Right lobe of liver (tissue), 6 donors: Measurements from ENCODE around the gene PLAC9. TPM values are rescaled to one million over a fixed set of nuclear protein-coding genes. Genes with fewer than 3 reads are reported as not detected.
A peak's percentile ranks its signal among the peaks of the same experiment; 100 is the strongest.

Experiments
- ATAC-seq, 4 donors: fragments of 200-7000 bp; cut with Tn5 transposase; one replicate each; pipeline ENCODE4 v1.9.1; 2020; ENCODE audit warnings: mild to moderate bottlenecking in 4 of 4, moderate library complexity in 4 of 4
- DNase-seq, 3 donors: peaks; one replicate each; pipeline ENCODE4 v3.0.0-alpha.2; 2020
- H3K27ac ChIP-seq, 3 donors: fragments of 200-600 bp; one replicate each; pipeline ENCODE4 v1.8.0; 2022
- H3K27me3 ChIP-seq, 2 donors: fragments of 200-600 bp; one replicate each; pipeline ENCODE4 v1.8.0; 2022
- H3K36me3 ChIP-seq, 4 donors: fragments of 200-600 bp; sonication (generic) in 1 of 4; one replicate each; pipeline versions ENCODE4 v1.5.1 to v1.8.0; 2017 to 2022; ENCODE audit warnings: control low read depth in 1 of 4
- H3K4me1 ChIP-seq, 4 donors: fragments of 200-600 bp; sonication (generic) in 1 of 4; one replicate each; pipeline versions ENCODE4 v1.5.1 to v1.8.0; 2017 to 2022; ENCODE audit warnings: control low read depth in 1 of 4
- H3K4me3 ChIP-seq, 3 donors: fragments of 200-600 bp; one replicate each; pipeline ENCODE4 v1.8.0; 2022
- H3K9me3 ChIP-seq, 4 donors: fragments of 200-600 bp; sonication (generic) in 1 of 4; one replicate each; pipeline versions ENCODE4 v1.5.1 to v1.8.0; 2017 to 2022; ENCODE audit warnings: control low read depth in 1 of 4
- POLR2A ChIP-seq: fragments of 450-650 bp; IDR thresholded peaks from one replicate; pipeline ENCODE4 v1.6.1; 2017; ENCODE audit warnings: antibody characterized with exemption, mild to moderate bottlenecking
- WGBS: methylation state at CpG from one replicate; pipeline ENCODE4 v1.1.6; 2018; ENCODE audit warnings: low coverage, low lambda C conversion rate; ENCODE audit not compliant: insufficient coverage; ENCODE audit errors: missing lambda C conversion rate; 5-methylcytosine and 5-hydroxymethylcytosine counted together
- intact Hi-C, 2 donors: fragments of 100-400 bp; cut with DNase I; formaldehyde crosslinking; loops; one replicate each; pipeline versions ENCODE4 v1.11.2 to v1.14.1; 2022
- total RNA-seq, 6 experiments: library from RNA; depleted of rRNA in 2 of 6; stranded (reverse); fragments of >200 nt in 2 of 6; fragmentation: NEBNext Ultra II Directional in 3 of 6; extraction: Animal tissue kit (Norgen Biotek cat#: 25700) in 3 of 6; gene quantifications; one replicate each; pipeline versions ENCODE4 v1.1.0 to v1.2.4, GENCODE V29; 2016 to 2023
- TF ChIP-seq, protein P1 (sequence below), 4 donors: fragments of 200-600 bp in 3 of 4; fragments of 450-650 bp in 1 of 4; IDR thresholded peaks; one replicate each; pipeline versions ENCODE4 v1.5.1 to v1.8.0; 2016 to 2022; ENCODE audit warnings: antibody characterized with exemption in 4 of 4, mild to moderate bottlenecking in 2 of 4
- donor health status: DM: no; HTN: yes; CAD: no.
- donor health status: DM: no; HTN: no; CAD: no.
- donor health status: DM: no; HTN: no; CAD: no.
- donor health status: DM: no; HTN: yes; CAD: no.
- donor health status: DM: no; HTN: yes; CAD: no.

PLAC9 gene
- total RNA-seq, 6 experiments from 2014 or later = 0.78 to 3.9 (median 2.2) TPM; not detected in 1

DNA sequence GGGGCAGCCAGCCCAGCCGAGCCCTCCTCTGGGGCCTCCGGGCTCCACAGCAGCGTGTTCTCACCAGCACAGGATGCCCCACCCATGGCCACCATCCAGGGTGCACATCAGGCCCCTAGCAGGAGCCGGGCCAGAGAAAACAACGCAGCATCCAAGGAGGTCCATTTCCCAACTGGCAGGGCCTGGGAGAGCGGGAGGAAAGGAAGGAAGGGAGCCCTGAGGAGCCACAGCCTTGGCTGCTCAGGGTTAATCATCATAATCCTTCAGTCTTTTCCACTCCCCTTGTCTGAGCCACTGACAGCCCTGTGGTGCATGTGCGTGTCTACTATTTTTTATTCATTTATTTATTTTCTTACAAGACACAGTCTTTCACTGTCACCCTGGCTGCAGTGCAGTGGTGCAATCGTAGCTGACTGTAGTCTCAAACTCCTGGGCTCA lies 3.6 kb downstream of the PLAC9 start:
- no peak overlapping the region for H3K4me3 ChIP-seq
- intact Hi-C loops = no loop called here
- no peaks in the 10 kb centered on the region for H3K36me3 ChIP-seq
- no peaks in the 10 kb centered on the region for H3K9me3 ChIP-seq
- no peak for DNase-seq
- no peaks in the 10 kb centered on the region for H3K27me3 ChIP-seq
- ATAC-seq = peak in 3 of 4 donors; percentile 32 to 47 (median 40)
- H3K27ac ChIP-seq = no peak overlapping the region
- TF ChIP-seq POLR2A = no peak
- TF ChIP-seq, protein P1, sequence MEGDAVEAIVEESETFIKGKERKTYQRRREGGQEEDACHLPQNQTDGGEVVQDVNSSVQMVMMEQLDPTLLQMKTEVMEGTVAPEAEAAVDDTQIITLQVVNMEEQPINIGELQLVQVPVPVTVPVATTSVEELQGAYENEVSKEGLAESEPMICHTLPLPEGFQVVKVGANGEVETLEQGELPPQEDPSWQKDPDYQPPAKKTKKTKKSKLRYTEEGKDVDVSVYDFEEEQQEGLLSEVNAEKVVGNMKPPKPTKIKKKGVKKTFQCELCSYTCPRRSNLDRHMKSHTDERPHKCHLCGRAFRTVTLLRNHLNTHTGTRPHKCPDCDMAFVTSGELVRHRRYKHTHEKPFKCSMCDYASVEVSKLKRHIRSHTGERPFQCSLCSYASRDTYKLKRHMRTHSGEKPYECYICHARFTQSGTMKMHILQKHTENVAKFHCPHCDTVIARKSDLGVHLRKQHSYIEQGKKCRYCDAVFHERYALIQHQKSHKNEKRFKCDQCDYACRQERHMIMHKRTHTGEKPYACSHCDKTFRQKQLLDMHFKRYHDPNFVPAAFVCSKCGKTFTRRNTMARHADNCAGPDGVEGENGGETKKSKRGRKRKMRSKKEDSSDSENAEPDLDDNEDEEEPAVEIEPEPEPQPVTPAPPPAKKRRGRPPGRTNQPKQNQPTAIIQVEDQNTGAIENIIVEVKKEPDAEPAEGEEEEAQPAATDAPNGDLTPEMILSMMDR (IDR thresholded peaks at IDR 0.05) = no peak
- H3K4me1 ChIP-seq = peaks cover 0 to 9% (median 0%) of the 10 kb centered on the region in 4 donors
- WGBS = 68% methylated on average over 6 of the region's 8 CpGs

- H3K9me3 ChIP-seq = no peaks in the 10 kb centered on the region
- H3K27ac ChIP-seq = no peak overlapping the region
- H3K4me3 ChIP-seq = no peak overlapping the region
- H3K36me3 ChIP-seq = no peaks in the 10 kb centered on the region
- peaks cover 0 to 7% (median 0%) of the 10 kb centered on the region in 4 donors for H3K4me1 ChIP-seq
- WGBS = 69% methylated on average over 2 of the region's 14 CpGs
- H3K27me3 ChIP-seq = no peaks in the 10 kb centered on the region
- intact Hi-C loops = no loop called here
- TF ChIP-seq, protein P1 (IDR thresholded peaks at IDR 0.05) = no peak
- no peak for TF ChIP-seq POLR2A
- ATAC-seq (no peak), DNase-seq (no peak)
These were observed 4.7 kb downstream of the PLAC9 start for GRCh38 chr10:80137031-80137862.

DNA sequence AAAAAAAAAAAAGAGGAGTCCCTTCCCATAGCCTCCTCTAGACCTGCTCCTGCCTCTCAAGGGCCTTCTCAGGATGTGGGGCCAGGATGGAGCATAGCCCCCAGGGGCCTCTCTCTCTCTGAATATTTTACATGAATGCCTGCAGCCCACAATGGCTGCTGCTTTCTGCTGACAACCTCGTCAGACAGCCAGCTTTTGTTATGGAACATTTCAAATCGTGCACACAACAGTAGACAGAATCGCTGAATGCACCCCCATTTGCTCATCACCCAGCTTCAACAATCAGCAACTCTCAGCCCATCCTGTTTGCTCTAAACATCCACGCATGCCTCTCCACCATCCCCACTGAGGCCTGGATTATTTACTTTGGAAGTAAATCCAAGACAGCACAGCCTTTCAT lies 5.4 kb downstream of the PLAC9 start:
- Histone ChIP-seq H3K4me1 (peaks cover 0 to under 1% (median 0%) of the 10 kb centered on the region in 4 donors), H3K9me3 (no peaks in the 10 kb centered on the region), H3K27ac (no peak overlapping the region), H3K27me3 (no peaks in the 10 kb centered on the region), H3K36me3 (no peaks in the 10 kb centered on the region), H3K4me3 (no peak overlapping the region)
- no peak for ATAC-seq
- WGBS = 69% methylated on average over 3 of the region's 4 CpGs
- intact Hi-C loops = no loop called here
- DNase-seq = no peak
- TF ChIP-seq POLR2A = no peak
- TF ChIP-seq, protein P1 (IDR thresholded peaks at IDR 0.05) = no peak

GRCh38 chr10:80139265-80139664 lies 6.7 kb downstream of the PLAC9 start:
- no peak for ATAC-seq

More at GRCh38 chr10:80139265-80139664, 6.7 kb downstream of the PLAC9 start:
- no peaks in the 10 kb centered on the region for H3K9me3 ChIP-seq
- H3K36me3 ChIP-seq = no peaks in the 10 kb centered on the region
- DNase-seq = no peak
- TF ChIP-seq, protein P1 (IDR thresholded peaks at IDR 0.05) = no peak
- no peak for TF ChIP-seq POLR2A
- H3K4me3 ChIP-seq = no peak overlapping the region
- intact Hi-C loops = no loop called here
- WGBS = 81% methylated on average over 2 of the region's 2 CpGs
- no peaks in the 10 kb centered on the region for H3K27me3 ChIP-seq
- no peak overlapping the region for H3K27ac ChIP-seq
- peaks cover 0 to 8% (median 2%) of the 10 kb centered on the region in 4 donors for H3K4me1 ChIP-seq
